Measurements from ENCODE around the gene MRPL18.
"Not testable (repeated sequence)": the region's sequence is repeated elsewhere in the genome, so short reads cannot be mapped to it uniquely, and the experiment has no call there.

GRCh38 chr6:159748127-159748526 lies 42.1 kb upstream of the MRPL18 start:
- TF ChIP-seq CTCF (IDR thresholded peaks at IDR 0.05; ENCODE audit: insufficient read depth, low read depth, low read length); EZH2 (IDR thresholded peaks at IDR 0.05; ENCODE audit: insufficient read depth, low read length): not testable (repeated sequence)

Data from astrocyte (in vitro differentiated cells and primary cell).